Ovary (tissue), 3 donors: Measurements from ENCODE around the gene ZNF23.

ENCODE experiments used
- CTCF ChIP-seq, 3 donors: fragments of 450-650 bp in 2 of 3; fragments of 200-600 bp in 1 of 3; IDR thresholded peaks; one replicate each; pipeline versions ENCODE4 v1.5.1 to v1.8.0; 2016 to 2022; ENCODE audit warnings: antibody characterized with exemption in 3 of 3, mild to moderate bottlenecking in 1 of 3
- EP300 ChIP-seq: sonication (generic); formaldehyde crosslinking; IDR thresholded peaks from one replicate; pipeline ENCODE4 v1.6.1; 2017; ENCODE audit warnings: antibody characterized with exemption
- POLR2A ChIP-seq: fragments of 450-650 bp; IDR thresholded peaks from one replicate; pipeline ENCODE4 v1.6.1; 2017; ENCODE audit warnings: antibody characterized with exemption, mild to moderate bottlenecking, moderate library complexity
- donor health status: DM: no; HTN: no; CAD: no.

- no peak for TF ChIP-seq CTCF (IDR thresholded peaks at IDR 0.05)
- no peak for TF ChIP-seq EP300
- no peak for TF ChIP-seq POLR2A
Observed at GRCh38 chr16:71472051-71472450, 10.0 kb upstream of the ZNF23 start.
